GM21447 (cell line): ENCODE measurements around the gene OAT.
"Not testable (repeated sequence)": the region's sequence is repeated elsewhere in the genome, so short reads cannot be mapped to it uniquely, and the experiment has no call there.

ENCODE experiments used
- ATAC-seq: cut with Tn5 transposase; IDR thresholded peaks from one replicate; pipeline ENCODE4 v1.9.1; 2021; ENCODE audit not compliant: unreplicated experiment

The OAT gene

DNA sequence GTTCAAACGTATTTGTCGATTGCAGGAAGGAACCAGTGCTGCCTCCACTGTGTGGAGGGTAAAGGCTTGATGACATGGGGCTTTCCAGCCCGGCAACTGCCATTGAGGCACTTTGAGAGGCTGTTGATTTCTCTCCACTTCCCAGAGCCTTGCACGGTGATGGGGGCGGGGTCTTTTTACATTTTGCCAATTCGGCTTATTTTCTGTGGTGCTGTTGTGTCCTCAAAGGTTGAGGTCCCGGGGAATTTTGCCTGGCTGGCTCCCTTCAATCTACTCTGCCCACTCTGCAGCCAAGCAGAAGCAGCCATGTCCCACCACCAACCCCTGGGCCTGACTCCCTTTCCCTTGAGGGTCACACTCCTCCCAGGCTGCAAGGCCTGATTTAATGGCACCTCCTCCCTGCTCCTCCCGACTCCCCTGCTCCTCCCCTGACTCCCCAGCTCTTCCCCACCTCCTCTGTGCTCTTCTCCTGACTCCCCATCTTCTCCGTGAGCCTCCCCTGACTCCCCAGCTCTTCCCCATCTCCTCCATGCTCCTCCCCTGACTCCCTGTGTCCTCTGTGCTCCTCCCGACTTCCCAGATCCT lies 39.0 kb downstream of the OAT start:
- no peak for ATAC-seq

GRCh38 chr10:124378881-124379471 lies 39.7 kb downstream of the OAT start:
- ATAC-seq = no peak

DNA sequence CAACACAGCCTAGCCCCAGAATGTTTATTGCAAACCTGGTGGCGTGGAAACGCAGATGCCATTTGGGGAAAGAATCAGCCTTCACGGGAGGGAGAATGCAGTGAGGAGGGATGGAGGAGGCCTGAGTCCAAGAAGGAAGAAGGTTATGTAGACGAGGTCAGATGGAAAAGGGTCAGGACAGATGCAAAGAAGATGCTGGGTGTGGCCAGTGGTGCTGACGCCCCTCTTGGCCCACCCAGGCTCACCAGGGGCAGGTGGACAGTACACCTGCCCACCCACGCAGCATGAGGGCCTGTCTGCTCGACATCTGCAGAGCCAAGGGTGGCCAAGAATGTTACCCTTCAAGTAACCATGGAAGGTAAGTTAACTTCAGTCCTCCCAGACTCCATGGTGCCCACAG lies 40.5 kb downstream of the OAT start:
- ATAC-seq = no peak

GRCh38 chr10:124377101-124377500 lies 41.6 kb downstream of the OAT start:
- no peak for ATAC-seq

- ATAC-seq = no peak
Observed at GRCh38 chr10:124376411-124376810, 42.3 kb downstream of the OAT start.

DNA sequence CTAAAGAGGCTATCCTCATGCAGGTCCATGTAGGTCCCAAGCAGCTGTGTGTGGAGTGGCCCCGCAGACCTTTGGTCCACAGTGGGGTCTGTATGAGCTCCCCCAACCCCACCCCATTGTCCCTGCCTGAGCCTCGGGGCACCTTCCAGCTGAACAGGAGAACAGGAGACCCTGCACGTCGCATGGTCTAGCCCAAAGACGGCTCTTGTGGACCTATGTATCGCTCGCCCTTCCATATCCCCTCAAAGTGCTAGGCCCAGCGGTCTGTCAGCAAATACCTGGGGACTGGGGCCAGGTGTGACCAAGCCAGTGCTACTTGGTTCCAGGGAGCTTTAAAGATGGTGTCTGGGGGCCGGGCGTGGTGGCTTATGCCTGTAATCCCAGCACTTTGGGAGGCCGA lies 43.0 kb downstream of the OAT start:
- ATAC-seq = no peak

DNA sequence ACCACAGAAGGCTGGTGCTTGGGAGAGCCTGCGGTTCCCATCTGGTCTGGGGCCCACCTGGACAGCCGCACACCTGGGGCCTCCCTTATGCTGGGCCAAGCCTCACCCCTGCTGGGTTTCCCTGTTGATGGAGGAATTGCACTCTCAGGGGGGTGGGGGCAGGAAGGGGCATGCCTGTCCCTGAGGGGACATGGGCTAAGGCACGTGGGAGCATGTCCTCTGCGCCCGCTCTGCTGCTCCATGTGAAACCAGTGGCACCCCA lies 43.4 kb downstream of the OAT start:
- no peak for ATAC-seq

- ATAC-seq = no peak
Observed at GRCh38 chr10:124374535-124375352, 44.0 kb downstream of the OAT start.

- no peak for ATAC-seq
Observed at GRCh38 chr10:124372899-124373298, 45.8 kb downstream of the OAT start.

GRCh38 chr10:124370426-124370825 lies 48.3 kb downstream of the OAT start:
- no peak for ATAC-seq

DNA sequence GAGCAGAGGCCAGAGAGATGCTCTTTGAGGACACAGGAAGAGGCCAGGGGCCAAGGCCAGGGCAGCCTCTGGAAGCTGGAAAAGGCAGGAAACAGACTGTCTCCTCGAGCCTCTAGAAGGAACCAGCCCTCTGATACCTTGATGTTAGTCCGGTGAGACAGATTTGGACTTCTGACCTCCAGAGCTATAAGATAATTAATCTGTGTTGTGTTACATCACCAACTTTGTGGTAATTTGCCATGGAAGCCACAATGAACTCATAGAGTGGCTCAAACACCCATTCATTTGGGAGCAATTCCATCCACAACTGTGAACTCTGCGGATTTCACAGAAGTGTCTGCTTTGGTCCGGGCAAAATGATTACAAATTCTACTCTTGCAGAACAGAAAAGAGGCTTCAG lies 48.7 kb downstream of the OAT start:
- ATAC-seq = no peak

DNA sequence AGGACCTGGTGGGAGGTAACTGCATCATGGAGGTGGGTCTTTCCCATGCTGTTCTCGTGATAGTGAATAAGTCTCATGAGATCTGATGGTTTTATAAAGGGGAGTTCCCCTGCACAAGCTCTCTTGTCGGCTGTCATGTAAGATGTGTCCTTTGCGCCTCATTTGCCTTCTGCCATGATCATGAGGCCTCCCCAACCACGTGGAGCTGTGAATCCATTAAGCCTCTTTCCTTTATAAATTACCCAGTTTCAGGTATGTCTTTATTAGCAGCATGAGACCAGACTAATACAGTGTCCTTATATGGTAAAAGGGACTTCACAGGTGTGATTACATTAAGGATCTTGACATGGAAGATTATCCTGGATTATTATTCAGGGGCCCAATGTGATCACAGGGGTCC lies 49.2 kb downstream of the OAT start:
- ATAC-seq = not testable (repeated sequence)

GRCh38 chr10:124369066-124369465 lies 49.7 kb downstream of the OAT start:
- no peak for ATAC-seq

DNA sequence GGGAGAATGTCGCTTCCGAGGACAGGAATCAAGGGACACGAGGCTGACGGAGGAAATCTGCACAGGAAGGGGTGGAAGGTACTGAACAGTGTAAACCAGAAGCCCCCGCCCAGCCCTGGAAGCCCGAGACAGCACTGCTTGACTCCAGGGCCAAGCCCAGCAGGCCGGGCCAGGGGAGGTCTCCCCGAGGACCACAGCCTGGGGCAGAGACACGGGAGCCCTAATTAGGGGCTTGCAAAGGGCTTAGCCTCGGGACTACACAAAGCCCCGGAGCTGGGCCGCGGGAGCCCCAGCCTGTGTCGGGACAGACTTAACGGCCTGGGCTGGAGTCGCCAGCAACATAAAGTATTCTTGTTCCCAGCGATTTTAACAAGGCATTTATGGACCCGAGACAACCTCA lies 50.8 kb downstream of the OAT start:
- no peak for ATAC-seq

GRCh38 chr10:124367414-124367813 lies 51.3 kb downstream of the OAT start:
- no peak for ATAC-seq

DNA sequence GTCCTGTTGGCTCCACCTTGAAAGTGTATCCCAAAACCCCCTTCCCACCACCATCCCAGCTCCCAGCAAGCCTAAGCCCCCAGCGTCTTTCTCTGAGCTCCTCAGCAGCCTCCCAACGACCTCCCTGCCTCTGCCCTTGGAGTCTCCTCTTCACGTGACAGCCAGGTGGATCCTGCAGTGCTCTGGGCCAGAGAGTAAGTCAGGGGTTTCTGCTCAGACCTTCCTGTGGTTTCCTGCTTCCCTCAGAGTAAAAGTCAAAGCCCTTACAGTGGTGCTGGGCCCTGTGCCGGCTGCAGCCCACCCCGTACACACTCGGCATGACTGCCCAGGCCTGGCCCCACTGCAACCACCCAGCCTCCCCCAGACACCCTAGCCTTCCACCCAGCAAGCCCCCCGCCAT lies 51.9 kb downstream of the OAT start:
- ATAC-seq = no peak

DNA sequence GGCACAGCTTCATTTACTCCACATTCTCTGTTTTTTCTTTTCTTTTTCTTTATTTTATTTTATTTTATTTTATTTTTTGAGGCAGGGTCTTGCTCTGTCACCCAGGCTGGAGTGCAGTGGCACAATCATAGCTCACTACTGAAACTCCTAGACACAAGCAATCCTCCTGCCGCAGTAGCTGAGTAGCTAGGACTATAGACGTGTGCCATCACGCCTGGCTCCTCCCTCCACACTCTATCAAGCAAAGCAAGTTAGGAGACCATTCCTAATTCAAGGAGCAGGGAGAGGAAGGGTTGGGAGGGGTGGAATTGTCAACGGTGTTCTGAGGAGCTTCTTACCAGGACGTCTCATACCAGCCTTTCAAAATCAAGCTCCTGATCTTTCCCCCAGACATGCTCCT lies 52.4 kb downstream of the OAT start:
- ATAC-seq = no peak

DNA sequence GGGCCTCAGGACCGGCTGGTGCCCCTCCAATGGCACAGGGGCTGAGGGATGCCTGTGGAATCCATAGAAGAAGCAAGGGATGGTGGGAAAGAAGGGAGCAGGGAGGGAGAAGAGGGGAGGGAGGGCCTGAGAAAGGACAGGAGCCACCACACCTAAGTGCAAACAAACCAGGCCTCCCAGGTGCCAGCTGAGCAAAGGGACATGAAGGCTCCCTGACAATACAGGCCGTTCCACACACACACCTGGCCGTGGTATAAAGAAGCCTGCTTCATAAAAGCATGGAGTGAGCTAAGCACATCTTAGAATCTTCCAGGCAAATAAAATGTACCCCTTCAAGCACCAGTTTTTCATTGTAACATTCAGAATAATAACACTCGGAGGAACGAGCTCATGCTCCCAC lies 54.0 kb downstream of the OAT start:
- no peak for ATAC-seq

- no peak for ATAC-seq
Observed at GRCh38 chr10:124362568-124362967, 56.2 kb downstream of the OAT start.

DNA sequence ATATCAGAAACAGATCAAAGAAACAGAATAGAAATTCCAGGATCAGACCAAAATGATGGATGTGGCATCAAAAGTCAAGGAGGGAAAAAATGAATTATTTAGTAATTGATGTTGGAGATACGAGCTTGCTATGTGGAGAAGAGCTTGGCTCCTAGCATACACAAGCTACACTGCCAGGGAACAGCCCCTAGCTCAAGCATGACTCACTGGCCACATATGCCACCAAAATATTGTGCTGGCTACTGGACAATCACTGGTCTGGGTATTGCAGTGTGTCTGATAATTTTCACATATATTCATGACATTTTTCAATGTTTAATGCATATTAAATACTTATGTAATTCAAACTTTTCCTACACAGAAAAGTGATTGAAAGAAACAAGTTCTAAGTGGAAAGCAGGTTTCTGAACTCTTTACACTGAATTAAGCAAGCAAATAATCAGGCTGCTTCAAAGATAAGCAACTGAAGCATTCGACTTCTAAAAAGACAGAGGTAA lies 59.3 kb downstream of the OAT start:
- ATAC-seq = no peak

- no peak for ATAC-seq
Observed at GRCh38 chr10:124357561-124357885, 61.2 kb downstream of the OAT start.

GRCh38 chr10:124356701-124357560 lies 61.8 kb downstream of the OAT start:
- ATAC-seq = no peak
